Smooth muscle cell (in vitro differentiated cells): ENCODE measurements around the gene KRTAP13-4. TPM values are rescaled to one million over a fixed set of nuclear protein-coding genes. Genes with fewer than 3 reads are reported as not detected.

Experiments
- DNase-seq: peaks from one replicate; lab custom pipeline; 2025; ENCODE audit not compliant: unreplicated experiment; lab: John Stamatoyannopoulos, UW
- H2AFZ ChIP-seq: fragments of 200-600 bp; sonication (generic); 2 replicates; pipeline ENCODE4 v1.6.0; 2016; ENCODE audit warnings: antibody characterized with exemption, low read depth, mild to moderate bottlenecking
- H3F3A ChIP-seq: fragments of 200-600 bp; sonication (generic); 2 replicates; pipeline ENCODE4 v1.6.0; 2017; ENCODE audit warnings: antibody characterized with exemption, low read depth
- H3K27ac ChIP-seq: fragments of 200-600 bp; sonication (generic); 2 replicates; pipeline ENCODE4 v1.5.1; 2016; ENCODE audit warnings: low read depth, mild to moderate bottlenecking
- H3K27me3 ChIP-seq: fragments of 200-600 bp; sonication (generic); 2 replicates; pipeline ENCODE4 v1.6.1; 2016; ENCODE audit warnings: low read depth, mild to moderate bottlenecking
- H3K36me3 ChIP-seq: fragments of 200-600 bp; sonication (generic); 2 replicates; pipeline ENCODE4 v1.5.1; 2016; ENCODE audit warnings: low read depth
- H3K4me1 ChIP-seq: fragments of 200-600 bp; sonication (generic); 2 replicates; pipeline ENCODE4 v1.5.1; 2016; ENCODE audit warnings: low read depth
- H3K4me2 ChIP-seq: fragments of 200-600 bp; sonication (generic); 2 replicates; pipeline ENCODE4 v1.6.0; 2016; ENCODE audit warnings: mild to moderate bottlenecking
- H3K4me3 ChIP-seq: fragments of 200-600 bp; sonication (generic); 2 replicates; pipeline ENCODE4 v1.5.1; 2016; ENCODE audit warnings: mild to moderate bottlenecking
- H3K79me2 ChIP-seq: fragments of 200-600 bp; sonication (generic); 2 replicates; pipeline ENCODE4 v1.6.0; 2016; ENCODE audit warnings: low read depth, mild to moderate bottlenecking
- H3K9ac ChIP-seq: fragments of 200-600 bp; sonication (generic); 2 replicates; pipeline ENCODE4 v1.6.0; 2016; ENCODE audit warnings: low read depth
- H3K9me3 ChIP-seq: fragments of 200-600 bp; sonication (generic); replicated peaks from 2 replicates; pipeline ENCODE4 v1.5.1; 2016; ENCODE audit warnings: low read depth
- H4K20me1 ChIP-seq: fragments of 200-600 bp; sonication (generic); 2 replicates; pipeline ENCODE4 v1.6.0; 2016; ENCODE audit warnings: low read depth
- WGBS: methylation state at CpG from one replicate; pipeline ENCODE4 v1.1.7; 2016; ENCODE audit warnings: low lambda C conversion rate; 5-methylcytosine and 5-hydroxymethylcytosine counted together
- polyA plus RNA-seq: library from polyadenylated mRNA; unstranded; fragments of >200 nt; fragmentation: Nextera tagmentation; extraction: Ambion mirVana; gene quantifications from 2 replicates; pipeline ENCODE4 v1.2.1, GENCODE V29; 2016
- total RNA-seq: library from RNA; depleted of rRNA; stranded (reverse); fragments of >200 nt; gene quantifications from 2 replicates; pipeline ENCODE4 v1.2.3, GENCODE V29; 2014
- TF ChIP-seq, protein P1 (sequence below): fragments of 200-600 bp; sonication (generic); IDR thresholded peaks from 2 replicates; pipeline ENCODE4 v1.5.1; 2017; ENCODE audit warnings: borderline replicate concordance, mild to moderate bottlenecking, antibody characterized with exemption; ENCODE audit not compliant: insufficient read depth, poor library complexity, severe bottlenecking

The KRTAP13-4 gene
- total and polyA plus RNA-seq, 2 experiments from 2014 or later = not detected

DNA sequence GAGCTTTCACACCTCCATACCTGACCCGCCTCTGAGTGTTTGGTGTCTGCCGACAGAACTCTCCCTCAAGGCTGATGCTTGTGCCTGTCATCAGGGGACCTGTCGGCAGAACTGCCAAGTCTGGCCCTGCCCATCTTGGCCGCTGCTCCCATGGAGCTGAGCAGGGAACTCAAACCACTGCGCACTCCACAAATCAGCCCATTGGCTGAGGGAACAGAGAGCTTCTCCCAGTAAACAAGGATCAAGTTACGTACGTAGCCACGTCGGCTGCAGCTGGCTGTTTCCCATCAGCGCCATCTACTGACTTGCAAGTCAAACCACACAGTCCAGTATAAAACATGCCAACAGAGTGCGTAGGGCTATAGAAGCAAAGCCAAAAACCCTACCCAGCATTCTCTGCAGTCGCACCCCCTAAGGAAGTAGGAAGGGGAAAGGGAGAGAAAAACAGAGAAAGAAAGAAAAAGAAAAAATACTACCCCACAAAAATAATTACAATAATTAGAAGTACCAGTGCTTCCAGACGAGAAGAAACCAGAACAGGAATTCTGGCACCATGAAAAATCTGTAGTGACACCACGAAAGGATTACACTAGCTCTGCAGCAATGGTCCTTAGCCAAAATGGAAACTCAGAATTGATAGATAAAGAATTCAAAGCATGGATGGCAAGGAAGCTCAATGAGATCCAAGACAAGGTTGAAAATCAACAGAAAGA is 21.1 kb upstream of the KRTAP13-4 start:
- peak overlapping the region; percentile 13 for H3K4me3 ChIP-seq
- H3K4me1 ChIP-seq = no peaks in the 10 kb centered on the region
- DNase-seq = no peak
- H3K27ac ChIP-seq = no peak overlapping the region
- H3K4me2 ChIP-seq = peak overlapping the region; percentile 80
- H3K9ac ChIP-seq = no peak overlapping the region
- no peaks in the 10 kb centered on the region for H4K20me1 ChIP-seq
- H3K9me3 ChIP-seq = no peaks in the 10 kb centered on the region
- no peaks in the 10 kb centered on the region for H3K36me3 ChIP-seq
- WGBS = 17% methylated on average over 14 of the region's 14 CpGs
- H3K27me3 ChIP-seq = no peaks in the 10 kb centered on the region
- H2AFZ ChIP-seq = peak overlapping the region; percentile 84
- no peaks in the 10 kb centered on the region for H3K79me2 ChIP-seq
- TF ChIP-seq, protein P1, sequence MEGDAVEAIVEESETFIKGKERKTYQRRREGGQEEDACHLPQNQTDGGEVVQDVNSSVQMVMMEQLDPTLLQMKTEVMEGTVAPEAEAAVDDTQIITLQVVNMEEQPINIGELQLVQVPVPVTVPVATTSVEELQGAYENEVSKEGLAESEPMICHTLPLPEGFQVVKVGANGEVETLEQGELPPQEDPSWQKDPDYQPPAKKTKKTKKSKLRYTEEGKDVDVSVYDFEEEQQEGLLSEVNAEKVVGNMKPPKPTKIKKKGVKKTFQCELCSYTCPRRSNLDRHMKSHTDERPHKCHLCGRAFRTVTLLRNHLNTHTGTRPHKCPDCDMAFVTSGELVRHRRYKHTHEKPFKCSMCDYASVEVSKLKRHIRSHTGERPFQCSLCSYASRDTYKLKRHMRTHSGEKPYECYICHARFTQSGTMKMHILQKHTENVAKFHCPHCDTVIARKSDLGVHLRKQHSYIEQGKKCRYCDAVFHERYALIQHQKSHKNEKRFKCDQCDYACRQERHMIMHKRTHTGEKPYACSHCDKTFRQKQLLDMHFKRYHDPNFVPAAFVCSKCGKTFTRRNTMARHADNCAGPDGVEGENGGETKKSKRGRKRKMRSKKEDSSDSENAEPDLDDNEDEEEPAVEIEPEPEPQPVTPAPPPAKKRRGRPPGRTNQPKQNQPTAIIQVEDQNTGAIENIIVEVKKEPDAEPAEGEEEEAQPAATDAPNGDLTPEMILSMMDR = peak; percentile 38
- no peaks in the 10 kb centered on the region for H3F3A ChIP-seq

- H3K9ac ChIP-seq = no peak overlapping the region
- TF ChIP-seq, protein P1 = no peak
- no peaks in the 10 kb centered on the region for H4K20me1 ChIP-seq
- no peak overlapping the region for H3K4me2 ChIP-seq
- no peaks in the 10 kb centered on the region for H3K36me3 ChIP-seq
- H3K4me3 ChIP-seq = no peak overlapping the region
- no peaks in the 10 kb centered on the region for H3K79me2 ChIP-seq
- H3K9me3 ChIP-seq = no peaks in the 10 kb centered on the region
- H3K27me3 ChIP-seq = no peaks in the 10 kb centered on the region
- H3K4me1 ChIP-seq = no peaks in the 10 kb centered on the region
- WGBS = 86% methylated on average over 5 of the region's 5 CpGs
- H3K27ac ChIP-seq = no peak overlapping the region
- H3F3A ChIP-seq = no peaks in the 10 kb centered on the region
- DNase-seq = no peak
- H2AFZ ChIP-seq = no peak overlapping the region
Measured at GRCh38 chr21:30415993-30416392, 14.0 kb upstream of the KRTAP13-4 start.

DNA sequence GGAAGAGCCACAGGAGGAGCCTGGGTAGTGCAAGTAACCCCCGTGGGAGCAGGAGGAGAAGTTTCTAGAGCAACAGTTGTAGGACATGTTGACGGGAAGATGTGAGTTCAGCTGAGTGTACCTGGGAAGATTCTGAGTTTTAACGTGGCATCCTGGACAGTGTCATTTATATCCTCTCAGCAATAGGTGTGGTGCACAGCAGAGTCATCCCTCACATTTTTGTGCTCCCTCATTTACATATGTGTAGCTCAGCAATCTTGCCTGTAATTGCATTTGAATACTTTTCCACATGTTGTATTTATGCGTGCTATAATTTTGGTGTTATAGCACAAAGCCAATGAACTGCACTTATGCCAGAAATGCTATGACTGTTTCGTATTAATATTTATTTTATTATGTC is 4.2 kb upstream of the KRTAP13-4 start, which contains the start of gene KRTAP13-3:
Gene KRTAP13-3 (minus strand): TSS at position 101 of the 400 bp plus-strand sequence. CDS start 14 bp downstream, at position 87.
- Histone ChIP-seq H3K27ac (no peak within 1 kb of the TSS), H3K9ac (no peak within 1 kb of the TSS), H3K4me1 (no peaks in the 10 kb centered on the region), H3K9me3 (peaks cover 3% of the 10 kb centered on the region), H3K36me3 (no peaks in the 10 kb centered on the region), H3K4me2 (no peak within 1 kb of the TSS), H3K27me3 (no peaks in the 10 kb centered on the region), H3F3A (no peaks in the 10 kb centered on the region), H2AFZ (no peak within 1 kb of the TSS), H3K4me3 (no peak within 1 kb of the TSS), H3K79me2 (no peaks in the 10 kb centered on the region), H4K20me1 (no peaks in the 10 kb centered on the region)
- no peak for DNase-seq
- 87% methylated on average over 5 of the region's 5 CpGs for WGBS
- TF ChIP-seq, protein P1 = no peak

GRCh38 chr21:30426731-30427130 is 3.3 kb upstream of the KRTAP13-4 start:
- H3K9ac ChIP-seq = no peak overlapping the region
- H3K4me3 ChIP-seq = no peak overlapping the region
- H3K4me2 ChIP-seq = no peak overlapping the region
- no peaks in the 10 kb centered on the region for H3K4me1 ChIP-seq
- no peaks in the 10 kb centered on the region for H3K27me3 ChIP-seq
- H2AFZ ChIP-seq = no peak overlapping the region
- no peak overlapping the region for H3K27ac ChIP-seq
- TF ChIP-seq, protein P1 = no peak
- no peaks in the 10 kb centered on the region for H4K20me1 ChIP-seq
- DNase-seq = no peak
- H3K36me3 ChIP-seq = no peaks in the 10 kb centered on the region
- peaks cover 3% of the 10 kb centered on the region for H3K9me3 ChIP-seq
- H3K79me2 ChIP-seq = no peaks in the 10 kb centered on the region
- 65% methylated on average over 3 of the region's 3 CpGs for WGBS
- H3F3A ChIP-seq = no peaks in the 10 kb centered on the region
